ENCODE measurements around the gene CCDC69. TPM values are rescaled to one million over a fixed set of nuclear protein-coding genes. Genes with fewer than 3 reads are reported as not detected.
A peak's percentile ranks its signal among the peaks of the same experiment; 100 is the strongest.

Gene CCDC69
- total and polyA plus RNA-seq, 2 donors (not counting 1 experiment from before 2014, with no cell fraction given) = 58.7 to 125 TPM

GRCh38 chr5:151250346-151251000 is 26.6 kb upstream of the CCDC69 start:
- Mint-ChIP-seq H3K4me3 (no peak overlapping the region), H3K9me3 (ENCODE audit: insufficient read depth) (no peaks in the 10 kb centered on the region), H3K4me1 (peaks cover 33% of the 10 kb centered on the region), H3K27ac (peak overlapping the region; percentile 12), H3K27me3 (no peaks in the 10 kb centered on the region)
- H3K4me2 ChIP-seq (replicated peaks; ENCODE audit: low read depth, low read length, poor library complexity, severe bottlenecking) = no peak overlapping the region
- H3K27me3 ChIP-seq (replicated peaks in 1 of 4; ENCODE audit: control extremely low read depth in 1 of 4, control insufficient read depth in 3 of 4, insufficient read depth in 4 of 4, low read length in 3 of 4) = no peaks in the 10 kb centered on the region
- no peaks in the 10 kb centered on the region for H3K9me3 ChIP-seq (ENCODE audit: control extremely low read depth in 1 of 3, control insufficient read depth in 2 of 3, insufficient read depth in 1 of 3, low read length in 2 of 3)
- peaks cover 26% of the 10 kb centered on the region for H3K79me2 ChIP-seq (ENCODE audit: control insufficient read depth, insufficient read depth, low read length)
- ChIA-PET CTCF (interaction anchor here (0.6 to 3.4 kb wide), 7 partner anchors 9 to 199 kb away, joined by 3 to 17 read pairs (median 4); no protein-coding TSS in a partner anchor), POLR2A (interaction anchor here (1.3 kb wide), 1 partner anchor 9 kb away, joined by 3 read pairs; no protein-coding TSS in a partner anchor)
- DNase-seq = no peak
- peaks cover 23 to 29% of the 10 kb centered on the region in 2 donors for H3K4me1 ChIP-seq (ENCODE audit: control insufficient read depth in 2 of 2, insufficient read depth in 2 of 2, low read length in 2 of 2)
- intact Hi-C loops (cut with micrococcal nuclease) = loop anchor here (5.0 to 10.0 kb wide), 3 partner anchors 522 to 1286 kb away; partner anchors contain the start of genes G3BP1, RBM22 and SLC26A2
- H3K4me3 ChIP-seq (ENCODE audit: control extremely low read depth in 1 of 5, extremely low read depth in 1 of 5, insufficient read depth in 1 of 5, low read depth in 2 of 5, low read length in 4 of 5) = no peak overlapping the region
- no peak overlapping the region for H3K27ac ChIP-seq (ENCODE audit: low read length in 2 of 2)
- TF ChIP-seq EZH2 (IDR thresholded peaks at IDR 0.05; ENCODE audit: borderline replicate concordance, insufficient read depth, low read depth, low read length, poor library complexity, severe bottlenecking) = no peak
- TF ChIP-seq, protein P1, sequence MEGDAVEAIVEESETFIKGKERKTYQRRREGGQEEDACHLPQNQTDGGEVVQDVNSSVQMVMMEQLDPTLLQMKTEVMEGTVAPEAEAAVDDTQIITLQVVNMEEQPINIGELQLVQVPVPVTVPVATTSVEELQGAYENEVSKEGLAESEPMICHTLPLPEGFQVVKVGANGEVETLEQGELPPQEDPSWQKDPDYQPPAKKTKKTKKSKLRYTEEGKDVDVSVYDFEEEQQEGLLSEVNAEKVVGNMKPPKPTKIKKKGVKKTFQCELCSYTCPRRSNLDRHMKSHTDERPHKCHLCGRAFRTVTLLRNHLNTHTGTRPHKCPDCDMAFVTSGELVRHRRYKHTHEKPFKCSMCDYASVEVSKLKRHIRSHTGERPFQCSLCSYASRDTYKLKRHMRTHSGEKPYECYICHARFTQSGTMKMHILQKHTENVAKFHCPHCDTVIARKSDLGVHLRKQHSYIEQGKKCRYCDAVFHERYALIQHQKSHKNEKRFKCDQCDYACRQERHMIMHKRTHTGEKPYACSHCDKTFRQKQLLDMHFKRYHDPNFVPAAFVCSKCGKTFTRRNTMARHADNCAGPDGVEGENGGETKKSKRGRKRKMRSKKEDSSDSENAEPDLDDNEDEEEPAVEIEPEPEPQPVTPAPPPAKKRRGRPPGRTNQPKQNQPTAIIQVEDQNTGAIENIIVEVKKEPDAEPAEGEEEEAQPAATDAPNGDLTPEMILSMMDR (IDR thresholded peaks at IDR 0.05) = no peak
- ATAC-seq (ENCODE audit: low read depth) = no peak
- 100% methylated on average over 3 of the region's 10 CpGs for WGBS (ENCODE audit: insufficient coverage)
- H2AFZ ChIP-seq (ENCODE audit: insufficient read depth, low read depth, low read length, poor library complexity, severe bottlenecking) = no peak overlapping the region
- H4K20me1 ChIP-seq (ENCODE audit: control insufficient read depth, insufficient read depth, low read length, poor library complexity, severe bottlenecking) = peaks cover 6% of the 10 kb centered on the region
- peaks cover 0 to 4% of the 10 kb centered on the region in 2 experiments for H3K36me3 ChIP-seq (replicated peaks in 1 of 2; ENCODE audit: control extremely low read depth in 1 of 2, control insufficient read depth in 1 of 2, extremely low read depth in 1 of 2, insufficient read depth in 2 of 2, low read length in 1 of 2)
- no peak overlapping the region for H3K9ac ChIP-seq (ENCODE audit: low read length)

DNA sequence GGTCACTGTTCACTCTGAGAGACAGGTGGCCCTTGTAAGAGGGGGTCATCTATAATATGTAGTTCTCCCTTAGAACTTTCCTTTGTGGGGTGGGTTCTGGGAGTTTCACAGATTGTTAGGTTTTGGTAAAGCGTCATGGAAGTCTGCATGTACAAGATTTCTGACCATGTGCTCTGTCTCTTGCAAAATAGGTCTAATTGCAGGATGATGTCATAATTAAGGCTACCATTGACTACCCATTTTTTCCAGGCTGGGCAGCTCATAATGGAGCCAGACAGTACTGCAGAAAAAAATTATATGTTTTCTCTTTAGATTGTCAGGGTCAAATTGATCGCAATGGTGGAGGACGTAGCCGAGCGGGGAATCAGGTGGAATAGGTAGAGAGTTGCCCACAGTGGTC is 25.4 kb upstream of the CCDC69 start:
- no peak for ATAC-seq (ENCODE audit: low read depth)
- POLR2A ChIA-PET = no interaction called here
- CTCF ChIA-PET = no interaction called here

More for the DNA sequence above, 25.4 kb upstream of the CCDC69 start:
- Histone ChIP-seq H3K4me2 (replicated peaks; ENCODE audit: low read depth, low read length, poor library complexity, severe bottlenecking) (no peak overlapping the region), H3K9ac (ENCODE audit: low read length) (no peak overlapping the region), H2AFZ (ENCODE audit: insufficient read depth, low read depth, low read length, poor library complexity, severe bottlenecking) (no peak overlapping the region), H3K36me3 (replicated peaks in 1 of 2; ENCODE audit: control extremely low read depth in 1 of 2, control insufficient read depth in 1 of 2, extremely low read depth in 1 of 2, insufficient read depth in 2 of 2, low read length in 1 of 2) (no peaks in the 10 kb centered on the region), H3K4me3 (ENCODE audit: control extremely low read depth in 1 of 5, extremely low read depth in 1 of 5, insufficient read depth in 1 of 5, low read depth in 2 of 5, low read length in 4 of 5) (no peak overlapping the region), H3K27me3 (replicated peaks in 1 of 4; ENCODE audit: control extremely low read depth in 1 of 4, control insufficient read depth in 3 of 4, insufficient read depth in 4 of 4, low read length in 3 of 4) (no peaks in the 10 kb centered on the region), H3K27ac (ENCODE audit: low read length in 2 of 2) (no peak overlapping the region), H3K9me3 (ENCODE audit: control extremely low read depth in 1 of 3, control insufficient read depth in 2 of 3, insufficient read depth in 1 of 3, low read length in 2 of 3) (no peaks in the 10 kb centered on the region), H3K4me1 (ENCODE audit: control insufficient read depth in 2 of 2, insufficient read depth in 2 of 2, low read length in 2 of 2) (peaks cover 11 to 22% of the 10 kb centered on the region in 2 donors), H4K20me1 (ENCODE audit: control insufficient read depth, insufficient read depth, low read length, poor library complexity, severe bottlenecking) (peaks cover 6% of the 10 kb centered on the region), H3K79me2 (ENCODE audit: control insufficient read depth, insufficient read depth, low read length) (peaks cover 18% of the 10 kb centered on the region)
- 87% methylated on average over 5 of the region's 5 CpGs for WGBS (ENCODE audit: insufficient coverage)
- no peaks in the 10 kb centered on the region for H3K27me3 Mint-ChIP-seq
- TF ChIP-seq, protein P1 (IDR thresholded peaks at IDR 0.05) = no peak
- no peak for TF ChIP-seq EZH2 (IDR thresholded peaks at IDR 0.05; ENCODE audit: borderline replicate concordance, insufficient read depth, low read depth, low read length, poor library complexity, severe bottlenecking)
- intact Hi-C loops (cut with micrococcal nuclease) = no loop called here
- no peak for DNase-seq
- peaks cover 26% of the 10 kb centered on the region for H3K4me1 Mint-ChIP-seq
- no peak overlapping the region for H3K4me3 Mint-ChIP-seq
- no peak overlapping the region for H3K27ac Mint-ChIP-seq
- no peaks in the 10 kb centered on the region for H3K9me3 Mint-ChIP-seq (ENCODE audit: insufficient read depth)

Data from B cell (primary cell).